CD4-positive, alpha-beta T cell (primary cell): ENCODE measurements around the gene DENND2A. TPM values are rescaled to one million over a fixed set of nuclear protein-coding genes. Genes with fewer than 3 reads are reported as not detected.

Source experiments
- ATAC-seq: fragments of 200-7000 bp; cut with Tn5 transposase; one replicate; pipeline ENCODE4 v1.10.0; 2022; ENCODE audit warnings: mild to moderate bottlenecking; ENCODE audit not compliant: poor library complexity
- CTCF ChIA-PET: fragments of 350-600 bp; sonication (Branson Sonifier 250); formaldehyde crosslinking; loops from one replicate; lab custom pipeline; 2021; ENCODE audit warnings: antibody characterized with exemption, inconsistent platforms; lab: Charles Lee
- POLR2A ChIA-PET: fragments of 350-600 bp; sonication (Branson Sonifier 250); formaldehyde crosslinking; loops from one replicate; lab custom pipeline; 2021; ENCODE audit warnings: antibody characterized with exemption, inconsistent platforms; lab: Charles Lee
- DNase-seq, 14 experiments: peaks; one replicate each; pipeline ENCODE4 v3.0.0-alpha.2; 2013 to 2020; ENCODE audit warnings: mixed read lengths in 2 of 14
- H3K27ac ChIP-seq, 2 donors: one replicate each; pipeline versions ENCODE4 v1.5.1 to v1.7.0; 2013; ENCODE audit warnings: low read length in 2 of 2, low read depth in 1 of 2, mild to moderate bottlenecking in 1 of 2
- H3K27me3 ChIP-seq, 2 experiments: 1 replicate in 1 of 2; 2 replicates in 1 of 2; pipeline versions ENCODE4 v1.6.1 to v1.7.0; 2013; ENCODE audit warnings: low read length in 2 of 2, control low read depth in 1 of 2, mild to moderate bottlenecking in 1 of 2, moderate library complexity in 1 of 2; ENCODE audit not compliant: insufficient read depth in 2 of 2, control insufficient read depth in 1 of 2
- H3K36me3 ChIP-seq: one replicate; pipeline ENCODE4 v1.6.1; 2013; ENCODE audit warnings: low read length, control low read depth; ENCODE audit not compliant: insufficient read depth
- H3K4me1 ChIP-seq: one replicate; pipeline ENCODE4 v1.6.1; 2013; ENCODE audit warnings: low read length, control low read depth; ENCODE audit not compliant: insufficient read depth
- H3K4me3 ChIP-seq: one replicate; pipeline ENCODE4 v1.5.1; 2013; ENCODE audit warnings: mild to moderate bottlenecking, low read length, moderate library complexity
- H3K9me3 ChIP-seq, 2 experiments: 1 replicate in 1 of 2; 2 replicates in 1 of 2; pipeline versions ENCODE4 v1.6.1 to v1.7.0; 2013; ENCODE audit warnings: low read length in 2 of 2, mild to moderate bottlenecking in 2 of 2, control low read depth in 1 of 2, moderate library complexity in 1 of 2; ENCODE audit not compliant: control insufficient read depth in 1 of 2, insufficient read depth in 1 of 2
- H3K27ac Mint-ChIP-seq: one replicate; pipeline ENCODE4 v1.8.0; 2020; ENCODE audit warnings: mixed read lengths
- H3K27me3 Mint-ChIP-seq: one replicate; pipeline ENCODE4 v1.8.0; 2021; ENCODE audit warnings: mixed read lengths
- H3K36me3 Mint-ChIP-seq: one replicate; pipeline ENCODE4 v1.8.0; 2021; ENCODE audit warnings: low read depth, mixed read lengths
- H3K4me1 Mint-ChIP-seq: one replicate; pipeline ENCODE4 v1.8.0; 2021; ENCODE audit warnings: low read depth, mixed read lengths
- H3K4me3 Mint-ChIP-seq: one replicate; pipeline ENCODE4 v1.8.0; 2020; ENCODE audit warnings: mild to moderate bottlenecking, mixed read lengths
- H3K9me3 Mint-ChIP-seq: one replicate; pipeline ENCODE4 v1.8.0; 2020; ENCODE audit warnings: mixed read lengths
- CTCF ChIP-seq: fragments of 200-600 bp; IDR thresholded peaks from one replicate; pipeline ENCODE4 v1.8.0; 2022; ENCODE audit warnings: antibody characterized with exemption, mild to moderate bottlenecking
- intact Hi-C, 2 experiments: fragments of 100-400 bp; cut with DNase I in 1 of 2; cut with micrococcal nuclease in 1 of 2; formaldehyde crosslinking; loops; one replicate each; pipeline versions ENCODE4 v1.15.1 to v1.9.0; 2023 to 2025; cut with DNase I, micrococcal nuclease
- total RNA-seq, 174 experiments: library from RNA in 2 of 174; stranded (reverse) in 2 of 174; gene quantifications; one replicate each; pipeline ENCODE4 v1.2.3 and lab custom pipeline; 2021 to 2026

The DENND2A gene
- total RNA-seq, 2 experiments from 2014 or later, result not detected

GRCh38 chr7:140521421-140521820 lies 119.2 kb downstream of the DENND2A start:
- Histone ChIP-seq H3K9me3 (no peaks in the 10 kb centered on the region), H3K27ac (no peak overlapping the region), H3K4me3 (no peak overlapping the region), H3K36me3 (no peaks in the 10 kb centered on the region), H3K27me3 (no peaks in the 10 kb centered on the region), H3K4me1 (peaks cover 16% of the 10 kb centered on the region)
- H3K27ac Mint-ChIP-seq, result no peak overlapping the region
- intact Hi-C loops, result no loop called here
- ATAC-seq (no peak), DNase-seq (no peak)
- no peak for TF ChIP-seq CTCF
- H3K4me1 Mint-ChIP-seq, result peaks cover 24% of the 10 kb centered on the region
- H3K36me3 Mint-ChIP-seq, result no peaks in the 10 kb centered on the region
- ChIA-PET POLR2A (no interaction called here), CTCF (no interaction called here)
- no peak overlapping the region for H3K4me3 Mint-ChIP-seq
- H3K9me3 Mint-ChIP-seq, result no peaks in the 10 kb centered on the region
- peaks cover 9% of the 10 kb centered on the region for H3K27me3 Mint-ChIP-seq

GRCh38 chr7:140519007-140519399 lies 121.6 kb downstream of the DENND2A start:
- intact Hi-C loops, result loop anchor here (1.0 to 5.0 kb wide), 3 partner anchors 134 to 1013 kb away; no protein-coding TSS in a partner anchor

GRCh38 chr7:140518370-140519006 lies 122.1 kb downstream of the DENND2A start:
- TF ChIP-seq CTCF, result no peak
- CTCF ChIA-PET, result interaction anchor here (0.8 to 1.3 kb wide), 2 partner anchors 8 to 1015 kb away, joined by 3 read pairs; no protein-coding TSS in a partner anchor
- DNase-seq (no peak), ATAC-seq (no peak)
- H3K27ac ChIP-seq, result no peak overlapping the region
- H3K27me3 ChIP-seq, result no peaks in the 10 kb centered on the region
- Mint-ChIP-seq H3K36me3 (no peaks in the 10 kb centered on the region), H3K27ac (no peak overlapping the region), H3K27me3 (peaks cover 10% of the 10 kb centered on the region), H3K9me3 (no peaks in the 10 kb centered on the region), H3K4me1 (peaks cover 4% of the 10 kb centered on the region), H3K4me3 (no peak overlapping the region)
- H3K36me3 ChIP-seq, result no peaks in the 10 kb centered on the region
- peaks cover 5% of the 10 kb centered on the region for H3K4me1 ChIP-seq
- POLR2A ChIA-PET, result interaction anchor here (1.2 kb wide), 1 partner anchor 496 kb away, joined by 6 read pairs; the partner anchor contains the start of gene MRPS33
- H3K9me3 ChIP-seq, result no peaks in the 10 kb centered on the region
- intact Hi-C loops, result loop anchor here (1.0 to 5.0 kb wide), 3 partner anchors 135 to 1014 kb away; no protein-coding TSS in a partner anchor
- H3K4me3 ChIP-seq, result no peak overlapping the region

More at GRCh38 chr7:140519007-140519399, 121.6 kb downstream of the DENND2A start:
- no peak for TF ChIP-seq CTCF
- Mint-ChIP-seq H3K4me1 (peaks cover 6% of the 10 kb centered on the region), H3K4me3 (no peak overlapping the region), H3K36me3 (no peaks in the 10 kb centered on the region), H3K9me3 (no peaks in the 10 kb centered on the region), H3K27ac (no peak overlapping the region), H3K27me3 (peaks cover 10% of the 10 kb centered on the region)
- Histone ChIP-seq H3K4me1 (peaks cover 5% of the 10 kb centered on the region), H3K36me3 (no peaks in the 10 kb centered on the region), H3K27ac (no peak overlapping the region), H3K4me3 (no peak overlapping the region), H3K27me3 (no peaks in the 10 kb centered on the region), H3K9me3 (no peaks in the 10 kb centered on the region)
- ChIA-PET POLR2A (no interaction called here), CTCF (no interaction called here)
- no peak for DNase-seq
- ATAC-seq, result no peak
